Bone marrow (tissue), 2 donors: Measurements from ENCODE around the gene SLC35B2.

Source experiments
- DNase-seq, 2 donors: peaks; one replicate each; lab custom pipeline; 2025; lab: John Stamatoyannopoulos, UW

Gene SLC35B2

DNA sequence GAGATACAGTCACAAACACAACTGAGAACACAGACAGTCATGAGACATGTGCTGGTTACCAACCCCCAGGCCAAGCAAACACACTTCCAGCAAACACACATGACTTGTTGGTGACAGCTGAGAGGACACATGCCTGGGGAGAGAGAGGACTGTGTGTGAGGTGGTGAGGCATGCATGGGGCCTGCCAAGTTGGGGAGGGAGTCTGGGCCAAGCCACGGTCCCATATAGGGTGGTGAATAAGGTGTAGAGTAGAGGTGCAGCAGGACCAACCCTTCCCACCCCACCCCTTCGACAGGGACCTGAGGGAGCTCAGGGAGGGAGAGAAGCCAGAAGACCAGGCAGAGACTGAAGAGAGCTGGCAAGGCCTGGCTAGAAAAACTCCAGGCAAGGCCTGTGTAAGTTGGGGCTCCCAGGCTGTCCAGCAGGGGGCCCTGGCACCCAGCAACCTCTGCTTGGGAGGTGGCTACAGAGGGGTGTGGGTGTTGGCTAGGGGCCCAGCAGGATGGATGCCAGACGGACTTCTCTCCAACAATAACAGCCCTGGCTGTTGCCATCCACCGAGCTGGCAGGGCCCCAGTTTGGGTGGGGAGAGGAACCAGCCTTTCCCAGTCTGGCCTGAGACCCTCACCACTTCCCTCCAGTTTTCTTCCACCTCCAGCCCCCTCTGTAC lies 35.9 kb downstream of the SLC35B2 start:
- DNase-seq, result peak; percentile 43 to 63

- DNase-seq, result no peak
Measured at GRCh38 chr6:44220913-44221290, 36.4 kb downstream of the SLC35B2 start.

DNA sequence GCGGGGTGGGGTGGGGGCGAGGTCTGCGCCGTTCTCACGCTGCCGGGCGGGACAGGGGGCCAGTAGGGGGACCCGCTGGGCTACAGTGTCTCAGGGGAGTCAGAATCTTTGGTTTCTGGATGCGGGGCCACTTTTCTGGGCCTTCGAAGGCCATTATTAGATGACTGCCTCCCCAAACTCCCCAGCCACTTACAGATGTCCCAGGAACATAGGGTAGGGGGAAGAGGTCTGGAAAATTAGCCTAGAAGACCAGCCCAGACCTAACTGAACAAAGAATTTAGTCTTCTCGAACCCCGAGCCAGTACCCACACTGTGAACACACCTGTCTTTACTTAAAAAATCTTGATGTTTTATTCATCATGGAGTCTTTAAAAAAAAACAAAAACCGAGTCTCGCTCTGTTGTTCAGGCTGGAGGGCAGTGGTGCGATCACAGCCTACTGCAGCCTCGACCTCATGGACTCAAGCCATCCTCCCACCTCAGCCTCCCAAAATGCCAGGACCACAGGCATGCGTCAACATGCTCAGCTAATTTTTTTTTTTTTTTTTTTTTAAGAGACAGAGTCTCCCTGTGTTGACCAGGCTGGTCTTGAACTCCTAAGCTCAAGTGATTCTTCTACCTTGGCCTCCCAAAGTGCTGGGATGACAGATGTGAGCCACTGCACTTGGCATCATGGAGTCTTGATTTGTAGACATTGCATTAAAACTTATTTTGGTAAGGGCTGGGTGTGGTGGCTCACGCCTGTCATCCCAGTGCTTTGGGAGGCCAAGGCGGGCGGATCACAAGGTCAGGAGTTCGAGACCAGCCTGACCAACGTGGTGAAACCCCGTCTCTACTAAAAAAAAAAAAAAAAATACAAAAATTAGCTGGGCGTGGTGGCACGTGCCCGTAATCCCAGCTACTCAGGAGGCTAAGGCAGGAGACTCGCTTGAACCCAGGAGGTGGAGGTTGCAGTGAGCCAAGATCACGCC lies 37.2 kb downstream of the SLC35B2 start:
- no peak for DNase-seq

GRCh38 chr6:44219053-44219814 lies 38.1 kb downstream of the SLC35B2 start:
- DNase-seq, result no peak

- no peak for DNase-seq
Measured at GRCh38 chr6:44217332-44218143, 39.8 kb downstream of the SLC35B2 start.

DNA sequence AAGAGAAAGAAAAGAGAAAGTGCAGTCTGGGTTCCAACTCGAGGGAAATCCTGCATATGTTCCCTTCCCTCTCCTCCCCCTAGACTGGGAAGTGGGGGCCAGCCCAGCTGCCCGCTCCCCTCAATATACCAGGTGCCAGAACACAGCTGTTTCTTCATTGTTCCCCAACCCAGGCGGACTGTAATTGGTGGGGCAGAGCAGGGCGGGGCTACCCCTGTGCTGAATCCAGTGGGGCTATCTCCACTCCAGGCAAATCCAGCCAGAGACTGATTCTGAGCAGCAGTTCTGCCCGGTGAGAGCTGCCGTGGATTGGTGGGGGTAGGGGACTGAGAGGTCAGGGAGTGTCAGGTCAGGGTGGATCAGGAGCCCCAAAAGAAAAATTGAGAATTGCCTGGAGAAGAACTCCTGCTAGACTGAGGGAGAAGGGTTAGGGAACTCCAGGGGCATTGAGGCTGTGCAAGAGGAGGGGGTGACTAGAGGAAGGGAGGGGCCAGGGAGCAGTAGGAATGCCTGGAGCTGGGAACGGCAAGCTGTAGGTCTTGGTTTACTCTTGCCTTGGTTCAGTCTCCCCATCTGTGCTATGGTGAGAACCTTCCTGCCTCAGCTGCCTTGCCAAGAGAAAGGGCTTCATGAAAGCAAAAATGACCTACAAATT lies 40.5 kb downstream of the SLC35B2 start, which contains the start of gene MYMX:
TSS of gene MYMX (plus strand) at position 250 of the 655 bp plus-strand sequence. CDS start 546 bp downstream, outside the sequence.
- DNase-seq, result no peak

- no peak for DNase-seq
Measured at GRCh38 chr6:44214307-44214706, 43.0 kb downstream of the SLC35B2 start.

DNA sequence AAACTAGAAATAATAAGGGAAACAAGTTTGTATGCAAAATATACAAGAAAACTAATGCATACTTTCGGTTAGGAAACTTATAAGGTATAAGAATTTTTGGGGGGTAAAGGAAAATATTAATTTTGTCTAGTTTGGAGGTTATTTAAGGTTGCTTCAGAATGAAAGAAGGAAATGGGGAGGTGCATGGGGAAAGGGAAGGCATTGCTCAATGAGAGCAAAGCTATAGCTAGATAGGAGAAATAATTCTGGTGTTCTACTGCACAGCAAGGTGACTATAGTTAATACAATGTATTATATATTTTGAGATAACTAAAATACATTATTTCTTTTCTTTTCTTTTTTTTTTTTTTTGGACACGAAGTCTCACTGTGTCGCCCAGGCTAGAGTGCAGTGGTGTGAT lies 46.0 kb downstream of the SLC35B2 start:
- DNase-seq, result no peak

DNA sequence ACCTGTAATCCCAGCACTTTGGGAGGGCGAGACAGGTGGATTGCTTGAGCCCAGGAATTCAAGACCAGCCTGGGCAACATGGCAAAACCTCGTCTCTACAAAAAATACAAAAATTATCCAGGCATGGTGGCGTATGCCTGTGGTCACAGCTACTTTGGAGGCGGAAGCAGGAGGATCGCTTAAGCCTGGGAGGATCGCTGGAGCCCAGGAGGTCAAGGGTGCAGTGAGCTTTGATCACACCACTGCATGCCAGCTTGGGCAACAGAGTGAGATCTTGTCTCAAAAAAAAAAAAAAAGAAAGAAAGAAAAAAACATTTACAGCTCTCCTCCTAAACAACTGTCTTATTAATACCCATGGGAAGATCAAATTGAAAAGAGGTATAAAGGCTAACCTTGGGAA lies 49.4 kb downstream of the SLC35B2 start:
- no peak for DNase-seq
